GM18526 (cell line): ENCODE measurements around the gene GRAMD1A.

Experiments used
- POLR2A ChIP-seq: IDR thresholded peaks from 3 replicates; pipeline ENCODE4 v1.6.1; 2011; ENCODE audit not compliant: insufficient read length; ENCODE audit errors: extremely low read depth

GRAMD1A gene

DNA sequence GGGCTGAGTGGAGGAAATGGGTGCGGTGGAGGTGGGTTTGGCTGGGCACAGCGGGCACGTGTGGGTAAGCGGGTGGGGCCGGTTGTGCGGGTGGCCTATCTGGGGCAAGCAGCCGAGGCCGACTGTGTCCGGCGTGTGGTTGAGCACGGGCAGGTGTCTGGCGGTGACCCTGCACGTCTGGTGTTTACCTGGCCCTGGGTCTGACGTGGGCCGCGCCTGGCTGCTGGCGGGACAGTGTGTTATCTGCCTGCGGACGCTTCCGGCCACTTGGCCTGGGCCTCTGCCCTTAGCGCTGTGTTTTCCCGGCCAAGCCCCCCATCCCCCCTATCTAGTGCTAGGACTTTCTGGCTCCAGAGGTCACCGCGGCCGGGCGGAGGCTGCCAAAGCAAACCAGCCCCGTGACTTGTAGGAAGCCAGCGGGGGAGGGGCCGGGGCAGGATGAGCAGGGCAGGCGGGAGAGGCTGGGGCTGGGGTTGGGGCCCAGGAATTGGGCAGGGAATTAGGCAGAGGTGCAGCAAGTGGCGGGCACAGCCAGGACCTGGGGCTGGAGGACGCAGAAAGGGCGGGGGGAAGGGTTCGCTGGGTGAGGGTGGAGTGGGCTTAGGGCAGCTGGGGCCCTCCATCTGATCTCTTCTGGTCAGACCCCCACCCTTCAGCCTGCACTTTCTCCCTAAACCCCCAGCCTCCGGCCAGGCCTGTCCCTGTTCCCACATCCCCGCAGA, 40.9 kb downstream of the GRAMD1A start:
- TF ChIP-seq POLR2A = no peak

DNA sequence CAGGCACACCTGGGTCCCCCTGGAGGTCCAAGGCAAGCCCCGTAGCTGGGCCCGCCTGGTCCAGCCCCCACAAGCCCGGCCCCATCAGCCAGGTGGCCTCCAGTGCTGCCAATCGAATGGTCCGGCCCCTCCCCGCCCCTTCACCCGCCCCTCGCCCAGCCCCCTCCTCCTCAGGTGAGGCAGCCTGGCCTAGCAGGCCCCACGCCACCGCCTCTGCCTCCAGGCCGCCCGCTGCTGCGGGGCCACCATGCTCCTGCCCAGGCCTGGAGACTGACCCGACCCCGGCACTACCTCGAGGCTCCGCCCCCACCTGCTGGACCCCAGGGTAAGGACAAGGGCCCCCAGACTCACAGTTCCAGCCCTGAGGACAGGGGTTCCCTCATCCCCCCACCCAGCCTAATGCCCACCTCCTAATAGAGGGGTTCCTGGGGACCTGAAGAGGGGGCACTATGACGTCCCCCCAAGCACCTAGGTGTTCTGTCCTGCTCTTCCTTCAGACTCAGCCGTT, 41.5 kb downstream of the GRAMD1A start, which contains the start of gene HPN:
HPN (plus strand) TSS at position 174 of the 508 bp plus-strand sequence. CDS start 786 bp downstream, outside the sequence.
- TF ChIP-seq POLR2A = no peak

DNA sequence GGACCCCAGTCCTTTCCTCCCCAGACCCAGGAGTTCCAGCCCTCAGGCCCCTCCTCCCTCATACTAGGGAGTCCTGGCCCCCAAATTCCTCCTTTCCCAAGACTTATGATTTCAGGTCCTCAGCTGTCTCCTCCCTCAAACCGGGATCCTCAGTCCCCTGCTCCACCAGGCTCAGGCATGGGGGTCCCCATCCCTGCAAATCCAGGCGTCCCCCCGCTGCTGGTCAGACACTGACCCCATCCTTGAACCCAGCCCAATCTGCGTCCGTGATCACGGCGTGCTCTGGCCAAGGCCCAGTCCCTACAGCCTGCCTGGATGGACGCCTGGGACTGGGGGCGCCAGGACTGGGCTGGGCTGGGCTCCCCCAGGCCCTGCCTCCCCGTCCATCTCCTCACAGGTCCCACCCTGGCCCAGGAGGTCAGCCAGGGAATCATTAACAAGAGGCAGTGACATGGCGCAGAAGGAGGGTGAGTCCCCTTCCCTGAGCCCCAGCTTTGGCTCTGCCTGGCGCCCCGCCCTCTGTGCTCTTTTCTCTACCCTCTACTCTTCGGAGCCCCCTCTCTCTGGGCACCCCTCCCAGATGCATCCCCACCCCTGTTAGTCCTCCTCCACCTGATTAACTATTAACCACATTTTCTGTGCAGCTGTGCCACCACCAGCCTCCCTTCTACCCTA, 42.1 kb downstream of the GRAMD1A start:
- no peak for TF ChIP-seq POLR2A

DNA sequence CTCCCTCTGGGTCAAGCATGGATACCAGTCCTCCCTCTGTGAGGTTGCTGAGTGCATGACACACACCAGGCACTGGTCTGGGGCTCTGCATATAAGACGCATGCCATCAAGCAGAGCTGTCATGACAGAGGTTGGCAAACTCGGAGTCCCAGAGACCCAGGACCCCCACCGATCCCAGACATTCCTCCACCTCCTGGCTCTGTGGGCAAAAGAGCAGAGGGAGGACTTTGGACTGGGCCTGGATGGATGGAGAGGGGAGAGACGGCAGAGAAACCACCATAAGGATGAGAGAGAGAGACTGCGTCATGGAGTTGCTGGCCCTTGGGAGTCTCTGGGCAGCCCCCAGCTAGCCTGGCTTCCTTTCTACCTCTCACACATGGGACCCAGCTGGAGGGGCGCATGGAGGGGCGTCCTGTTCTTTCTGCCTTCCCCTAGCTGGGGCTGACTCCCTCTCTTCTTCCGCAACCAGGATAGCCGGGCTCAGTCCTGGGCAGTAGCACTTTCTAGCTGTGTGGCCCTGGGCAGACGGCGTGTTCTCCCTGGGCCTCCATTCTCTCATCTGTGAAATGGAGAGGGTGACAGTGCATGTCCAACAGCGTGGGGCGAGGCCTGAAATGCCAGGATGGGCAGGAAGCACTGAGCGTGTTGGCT, 43.0 kb downstream of the GRAMD1A start:
- TF ChIP-seq POLR2A = no peak

DNA sequence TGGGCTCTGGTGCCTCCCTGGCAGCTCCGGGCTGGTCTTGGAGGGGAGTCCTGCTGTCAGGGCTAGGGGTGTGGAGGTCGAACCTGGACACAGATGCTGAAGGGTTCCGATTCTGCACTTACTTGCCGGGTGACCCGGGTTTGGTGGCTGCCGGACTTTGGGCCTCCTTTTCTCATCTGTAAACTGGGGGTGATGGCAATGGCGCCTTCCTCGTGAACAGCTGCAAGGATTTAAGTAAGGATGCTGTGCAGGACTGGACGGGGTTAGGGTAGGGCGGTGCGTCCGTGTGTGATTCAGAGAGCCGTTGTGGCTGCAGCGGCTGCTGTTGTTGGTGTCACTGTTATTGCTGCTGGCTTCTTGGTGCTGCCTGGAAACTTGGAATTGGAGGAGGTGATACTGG, 43.8 kb downstream of the GRAMD1A start:
- TF ChIP-seq POLR2A = no peak

DNA sequence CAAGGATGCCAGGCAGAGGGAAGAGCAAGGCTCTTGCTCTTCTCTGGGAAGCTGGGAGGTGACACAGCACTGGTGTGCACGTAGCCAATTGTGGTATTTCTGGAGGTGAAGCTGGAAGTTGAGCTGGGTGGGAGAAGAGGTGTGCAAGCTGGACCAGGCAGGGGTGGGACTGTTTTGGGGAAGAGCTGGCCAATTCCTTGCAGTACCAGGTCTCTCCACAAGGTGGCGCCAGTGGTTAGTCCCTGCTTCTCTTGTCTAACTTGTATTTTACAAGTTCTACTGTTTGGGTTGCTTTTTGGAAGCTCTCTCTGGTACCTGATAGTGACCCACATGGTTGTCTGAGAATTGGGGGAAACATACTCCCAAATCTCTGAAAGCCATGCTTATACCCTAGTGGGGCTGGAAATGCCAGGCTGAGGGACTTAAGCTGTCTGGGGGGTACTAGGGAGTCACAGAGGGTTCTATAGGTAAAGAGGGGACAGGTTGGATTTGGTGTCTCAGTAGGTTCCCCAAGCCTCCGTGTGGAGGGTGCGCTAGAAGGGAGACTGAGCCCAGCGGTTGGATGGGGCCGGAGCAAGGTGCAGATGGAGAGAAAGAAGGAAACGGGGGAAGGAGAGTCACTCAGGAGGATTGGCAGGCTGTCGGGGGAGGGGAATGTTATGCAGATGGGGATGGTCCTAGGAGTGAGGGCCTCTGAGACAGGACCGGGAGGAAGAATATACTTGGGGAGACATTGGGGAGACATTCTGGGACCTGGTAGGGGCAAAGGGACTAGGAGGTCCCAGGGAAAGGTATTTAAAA, 44.4 kb downstream of the GRAMD1A start:
- TF ChIP-seq POLR2A = no peak

DNA sequence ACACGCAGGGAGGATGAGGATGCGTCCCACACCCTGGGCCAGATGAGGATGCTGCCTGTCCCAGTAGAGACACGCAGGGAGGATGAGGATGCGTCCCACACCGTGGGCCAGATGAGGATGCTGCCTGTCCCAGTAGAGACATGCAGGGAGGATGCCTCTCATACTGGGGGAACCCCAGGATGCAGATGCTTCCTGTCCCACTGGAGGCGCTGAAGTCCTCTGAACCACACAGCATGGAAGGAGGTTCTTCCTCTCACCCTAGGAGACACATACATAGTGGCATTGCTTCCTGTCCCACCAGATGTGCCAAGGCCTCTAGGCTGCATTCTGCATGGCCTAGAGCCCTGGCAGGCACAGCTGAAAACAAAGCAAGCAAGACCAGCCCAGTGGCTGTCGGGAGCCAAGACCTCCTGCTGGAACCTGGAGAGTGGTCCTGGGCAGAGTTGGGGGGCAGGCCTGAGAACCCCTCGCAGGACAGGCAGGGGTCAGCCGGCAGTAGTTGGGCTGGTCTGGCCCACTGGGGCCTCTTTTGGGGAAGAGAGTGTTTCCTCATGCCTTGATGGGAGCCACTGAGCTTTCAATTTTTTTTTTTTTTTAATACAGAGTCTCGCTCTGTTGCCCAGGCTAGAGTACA, 45.7 kb downstream of the GRAMD1A start:
- TF ChIP-seq POLR2A = no peak

DNA sequence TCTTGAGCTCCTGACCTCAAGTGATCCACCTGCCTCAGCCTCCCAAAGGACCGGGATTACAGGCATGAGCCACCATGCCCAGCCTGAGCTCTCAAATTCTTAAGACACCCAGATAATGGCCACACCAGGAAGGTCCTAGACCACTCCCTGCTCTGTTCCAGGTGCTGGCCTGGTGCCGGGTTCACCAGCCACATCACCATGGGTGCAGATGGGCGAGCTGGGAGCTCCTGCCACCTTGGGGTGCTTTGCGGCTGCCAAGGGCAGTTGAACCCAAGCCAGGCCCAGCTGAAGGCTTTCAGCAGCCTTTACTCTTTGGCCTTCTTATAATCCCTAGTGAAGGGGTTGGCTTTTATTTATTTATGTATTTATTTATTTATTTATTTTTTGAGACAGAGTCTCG, 46.3 kb downstream of the GRAMD1A start:
- TF ChIP-seq POLR2A = no peak

DNA sequence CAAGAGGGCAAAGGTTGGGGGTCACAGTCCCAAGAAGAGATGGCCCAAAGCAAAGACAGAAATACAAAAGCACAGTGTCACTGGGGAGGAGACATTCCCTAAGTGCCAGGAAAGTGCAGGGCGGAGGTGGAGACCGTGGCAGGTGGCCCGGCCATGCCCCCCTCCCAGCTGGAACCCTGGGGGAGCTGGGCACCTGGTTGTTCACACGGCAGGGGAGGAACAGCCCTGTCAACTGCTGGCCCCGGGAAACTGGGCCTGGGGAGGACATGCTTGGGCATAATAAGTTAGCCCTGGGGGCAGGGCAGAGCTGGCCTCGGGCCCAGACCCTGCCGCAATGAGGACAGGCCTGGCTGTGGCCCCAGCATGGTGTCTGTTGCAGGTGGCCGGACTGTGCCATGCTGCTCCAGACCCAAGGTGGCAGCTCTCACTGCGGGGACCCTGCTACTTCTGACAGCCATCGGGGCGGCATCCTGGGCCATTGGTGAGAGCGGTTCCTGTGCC, 48.8 kb downstream of the GRAMD1A start:
- TF ChIP-seq POLR2A = no peak

DNA sequence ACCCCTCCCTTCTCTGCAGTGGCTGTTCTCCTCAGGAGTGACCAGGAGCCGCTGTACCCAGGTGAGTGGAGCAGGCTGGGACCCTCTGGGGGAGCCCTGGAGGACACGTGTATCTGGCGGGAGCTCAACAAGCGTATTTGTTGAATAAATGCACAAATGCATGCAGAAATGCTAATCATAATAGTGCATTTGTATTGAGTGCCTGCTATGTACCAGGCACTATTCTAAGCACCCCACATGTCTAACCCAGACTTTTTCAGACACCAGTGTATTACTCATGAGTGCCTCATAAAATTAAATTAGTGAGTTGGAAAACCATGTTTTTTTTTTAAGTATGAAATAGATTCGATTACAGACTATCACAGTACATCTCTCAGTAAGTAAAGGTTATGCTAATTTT, 49.3 kb downstream of the GRAMD1A start:
- no peak for TF ChIP-seq POLR2A

DNA sequence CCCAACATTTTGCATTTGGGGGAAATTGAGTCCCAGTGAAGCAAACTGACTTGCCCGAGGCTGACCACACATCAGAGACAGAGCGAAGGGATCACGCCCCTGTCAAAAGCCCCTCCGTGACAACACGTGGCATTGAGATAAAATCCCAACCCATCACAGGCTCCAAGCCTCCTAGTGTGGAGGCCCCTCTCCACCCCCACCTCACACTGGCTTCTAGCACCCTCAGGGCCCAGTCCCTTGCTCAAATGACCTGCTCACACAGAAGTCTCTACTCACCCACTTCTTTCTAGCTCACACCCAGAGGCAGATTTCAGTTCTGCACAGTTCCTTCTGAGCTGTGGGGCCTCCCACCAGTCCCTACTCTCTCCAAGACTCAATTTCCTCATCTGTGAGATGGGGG, 51.7 kb downstream of the GRAMD1A start:
- TF ChIP-seq POLR2A = no peak

DNA sequence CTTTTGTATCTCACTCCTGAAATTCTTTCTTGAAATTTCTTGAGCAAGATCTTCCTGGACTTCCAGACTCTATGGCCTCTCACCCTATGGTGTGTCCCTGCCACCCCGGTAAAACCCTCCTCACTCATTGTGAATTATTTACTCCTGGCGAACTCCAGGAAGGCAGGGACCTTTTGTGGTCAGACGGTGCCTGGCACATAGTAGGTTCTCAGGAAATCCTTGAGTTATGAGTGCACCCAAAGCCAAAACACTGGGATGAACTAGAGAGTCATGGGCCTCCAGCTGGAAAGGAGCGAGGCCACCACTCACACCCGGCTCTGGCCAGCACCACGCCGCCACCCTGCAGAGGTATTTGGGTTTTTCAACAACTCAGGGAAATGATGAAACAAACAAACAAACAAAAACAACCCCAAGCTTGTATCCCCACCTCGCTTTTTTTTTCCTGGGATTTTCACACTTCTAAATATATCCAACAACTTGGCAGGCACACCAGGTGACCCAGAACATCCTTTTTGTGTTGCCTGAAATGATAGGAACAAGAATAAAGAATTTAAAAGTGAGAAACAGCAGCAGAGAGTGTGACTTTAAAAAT, 52.6 kb downstream of the GRAMD1A start:
- no peak for TF ChIP-seq POLR2A

DNA sequence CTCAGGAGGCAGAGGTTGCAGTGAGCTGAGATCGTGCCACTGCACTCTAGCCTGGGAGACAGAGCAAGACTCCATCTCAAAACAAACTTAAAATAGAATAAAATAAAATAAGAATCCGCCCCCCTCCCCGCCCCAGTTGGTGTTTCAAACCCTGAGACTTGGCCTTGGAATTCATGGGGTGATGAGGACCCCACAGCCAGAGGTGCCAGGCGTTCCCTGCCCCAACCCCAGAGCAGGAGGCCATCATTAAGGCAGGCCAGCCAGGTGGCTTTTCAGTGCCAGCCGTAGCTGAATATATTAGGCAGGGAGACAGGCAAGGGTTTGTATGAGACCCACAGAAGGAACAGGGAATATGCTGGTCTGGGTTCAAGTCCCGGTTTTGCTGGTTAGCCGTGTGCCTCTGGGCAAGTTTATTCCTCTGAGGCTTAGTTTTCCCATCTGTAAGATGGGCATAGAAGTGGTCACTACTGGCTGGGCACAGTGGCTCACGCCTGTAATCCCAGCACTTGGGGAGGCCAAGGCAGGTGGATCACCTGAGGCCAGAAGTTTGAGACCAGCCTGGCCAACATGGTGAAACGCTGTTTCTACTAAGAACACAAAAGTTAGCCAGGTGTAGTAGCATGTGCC, 53.7 kb downstream of the GRAMD1A start:
- TF ChIP-seq POLR2A = no peak

DNA sequence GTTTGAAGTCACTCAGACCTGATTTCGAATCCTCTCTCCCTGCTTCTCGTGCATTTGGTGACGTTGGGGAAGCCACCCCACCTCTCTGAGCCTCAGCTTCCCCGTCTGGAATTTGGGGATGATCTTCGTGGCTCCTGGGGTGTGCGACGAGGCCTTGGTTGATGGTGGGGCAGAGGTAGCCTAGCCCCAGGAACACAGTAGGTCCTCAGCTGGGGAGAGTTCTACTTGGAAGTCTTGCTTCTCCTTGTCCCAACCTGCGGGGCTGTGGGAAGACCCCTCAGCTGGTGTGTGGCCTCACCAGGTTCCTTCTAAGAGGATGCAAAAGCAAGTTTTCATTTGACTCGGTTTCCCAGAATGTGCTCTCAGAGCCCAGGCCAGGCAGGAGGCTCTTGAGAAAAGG, 54.5 kb downstream of the GRAMD1A start:
- TF ChIP-seq POLR2A = no peak
